Endothelial cell of umbilical vein (primary cell): ENCODE data around the gene PRDM16. TPM values are rescaled to one million over a fixed set of nuclear protein-coding genes. Genes with fewer than 3 reads are reported as not detected.

Experiments
- BruUV-seq: library from RNA; stranded (reverse); fragments of 400-500 nt; replicated peaks from 2 replicates; lab custom pipeline; 2021; lab: Mats Ljungman, UMichigan
- CTCF ChIA-PET: fragments of 300-600, 350-600 bp; sonication (Branson Sonifier 250); formaldehyde crosslinking; loops from one replicate; lab custom pipeline; 2021; ENCODE audit warnings: antibody characterized with exemption, inconsistent platforms; lab: Charles Lee
- POLR2A ChIA-PET: fragments of 300-600, 350-600 bp; sonication (Branson Sonifier 250); formaldehyde crosslinking; loops from one replicate; lab custom pipeline; 2021; ENCODE audit warnings: antibody characterized with exemption, inconsistent platforms; lab: Charles Lee
- DNase-seq: peaks from one replicate; pipeline ENCODE4 v3.0.0-alpha.2; 2011; ENCODE audit warnings: low read depth, low spot score
- FAIRE-seq: peaks from 2 replicates; lab custom pipeline; 2011; peaks lifted over from hg19 to GRCh38; lab: Jason Lieb, UNC
- H2AFZ ChIP-seq: 2 replicates; pipeline ENCODE4 v1.6.0; 2012; ENCODE audit warnings: low read depth, low read length, control low read depth, inconsistent platforms
- H3K27ac ChIP-seq: 2 replicates; pipeline ENCODE4 v1.5.1; 2011; ENCODE audit warnings: low read depth, mild to moderate bottlenecking, control low read depth, low read length, moderate library complexity; ENCODE audit not compliant: insufficient read depth
- H3K27me3 ChIP-seq, 2 experiments: 2 replicates each; pipeline versions ENCODE4 v1.6.0 to v1.6.1; 2011; ENCODE audit warnings: low read length in 2 of 2, mixed read lengths in 1 of 2; ENCODE audit not compliant: control insufficient read depth in 2 of 2, insufficient read depth in 2 of 2
- H3K36me3 ChIP-seq, 2 experiments: 2 replicates in 1 of 2; 3 replicates in 1 of 2; pipeline ENCODE4 v1.5.1; 2011; ENCODE audit warnings: low read length in 2 of 2, mild to moderate bottlenecking in 1 of 2, moderate library complexity in 1 of 2; ENCODE audit not compliant: control insufficient read depth in 2 of 2, insufficient read depth in 2 of 2; ENCODE audit errors: extremely low read depth in 1 of 2
- H3K4me1 ChIP-seq: 3 replicates; pipeline ENCODE4 v1.5.1; 2011; ENCODE audit warnings: mild to moderate bottlenecking, low read length; ENCODE audit not compliant: control insufficient read depth, insufficient read depth; ENCODE audit errors: extremely low read depth
- H3K4me2 ChIP-seq: 2 replicates; pipeline ENCODE4 v1.6.1; 2011; ENCODE audit warnings: low read length, control low read depth, mixed read lengths; ENCODE audit not compliant: insufficient read depth
- H3K4me3 ChIP-seq, 3 experiments: fragments of 200-600 bp in 1 of 3; sonication (generic), shearing (Covaris generic) in 1 of 3; replicated peaks in 1 of 3; 2 replicates each; pipeline ENCODE4 v1.5.1; 2011 to 2016; ENCODE audit warnings: control low read depth in 3 of 3, low read length in 3 of 3, mild to moderate bottlenecking in 2 of 3, inconsistent platforms in 1 of 3, low read depth in 1 of 3, moderate library complexity in 1 of 3; ENCODE audit not compliant: insufficient read depth in 1 of 3
- H3K79me2 ChIP-seq: 2 replicates; pipeline ENCODE4 v1.6.0; 2012; ENCODE audit warnings: low read length, inconsistent platforms; ENCODE audit not compliant: control insufficient read depth, insufficient read depth
- H3K9ac ChIP-seq: replicated peaks from 2 replicates; pipeline ENCODE3; 2011; ENCODE audit warnings: low read length, control low read depth; ENCODE audit not compliant: insufficient read depth; ENCODE audit errors: extremely low read depth
- H3K9me1 ChIP-seq: replicated peaks from 3 replicates; pipeline ENCODE4 v1.6.0; 2011; ENCODE audit warnings: mild to moderate bottlenecking, low read length; ENCODE audit not compliant: control insufficient read depth, insufficient read depth; ENCODE audit errors: extremely low read depth
- H3K9me3 ChIP-seq: replicated peaks from 2 replicates; pipeline ENCODE4 v1.5.1; 2012; ENCODE audit warnings: low read length, inconsistent platforms; ENCODE audit not compliant: control insufficient read depth, insufficient read depth
- H4K20me1 ChIP-seq: replicated peaks from 2 replicates; pipeline ENCODE3; 2011; ENCODE audit warnings: mild to moderate bottlenecking, low read length; ENCODE audit not compliant: control insufficient read depth, insufficient read depth; ENCODE audit errors: extremely low read depth
- EZH2 ChIP-seq: IDR thresholded peaks from 2 replicates; pipeline ENCODE4 v1.6.1; 2012; ENCODE audit warnings: borderline replicate concordance, low read depth, mild to moderate bottlenecking, moderate library complexity, low read length, inconsistent platforms; ENCODE audit not compliant: severe bottlenecking
- FOS ChIP-seq: IDR thresholded peaks from 2 replicates; pipeline ENCODE4 v1.6.1; 2011; ENCODE audit warnings: mild to moderate bottlenecking, low read length, moderate library complexity, borderline replicate concordance; ENCODE audit not compliant: insufficient read depth
- GATA2 ChIP-seq: IDR thresholded peaks from 2 replicates; pipeline ENCODE4 v1.7.0; 2011; ENCODE audit warnings: low read depth, mild to moderate bottlenecking, moderate library complexity, mixed read lengths, low read length; ENCODE audit not compliant: insufficient read length, insufficient read depth
- JUN ChIP-seq: IDR thresholded peaks from 2 replicates; pipeline ENCODE4 v1.6.1; 2011; ENCODE audit warnings: borderline replicate concordance, low read depth; ENCODE audit not compliant: insufficient read length, insufficient read depth
- MYC ChIP-seq: IDR thresholded peaks from one replicate; pipeline ENCODE4 v1.6.1; 2011; ENCODE audit warnings: mild to moderate bottlenecking, low read depth, low read length
- POLR2A ChIP-seq: IDR thresholded peaks from 2 replicates; pipeline ENCODE4 v1.6.1; 2012; ENCODE audit warnings: low read depth, mild to moderate bottlenecking, control low read depth, low read length
- POLR2AphosphoS5 ChIP-seq: IDR thresholded peaks from 2 replicates; pipeline ENCODE4 v1.6.1; 2012; ENCODE audit warnings: low read depth, mild to moderate bottlenecking, control low read depth, low read length, moderate library complexity; ENCODE audit not compliant: insufficient read depth
- dilution Hi-C: fragments of 300-500 bp; cut with MboI; formaldehyde crosslinking; loops from one replicate; pipeline ENCODE4 v1.15.0; 2019; ENCODE audit warnings: low sequenced_read_pairs; ENCODE audit not compliant: extremely low pct_ligation_motif_present
- intact Hi-C: fragments of 100-400 bp; cut with micrococcal nuclease; formaldehyde crosslinking; loops from one replicate; pipeline ENCODE4 v1.10.0; 2022
- polyA plus RNA-seq, 4 experiments: library from polyadenylated mRNA; depleted of rRNA in 3 of 4; stranded (reverse) in 3 of 4; unstranded in 1 of 4; fragments of >200 nt; gene quantifications; 2 replicates each; pipeline versions ENCODE4 v1.2.1 to v1.2.3, GENCODE V29; 2011 to 2012; ENCODE audit warnings: missing spikeins in 1 of 4
- total RNA-seq: library from RNA; stranded (reverse); gene quantifications from 2 replicates; pipeline ENCODE4 v1.2.3, GENCODE V29; 2021
- TF ChIP-seq, protein P1 (sequence below): IDR thresholded peaks from 2 replicates; pipeline ENCODE4 v1.6.1; 2011; ENCODE audit not compliant: insufficient read depth, insufficient read length
- TF ChIP-seq, protein P2 (sequence below), 2 donors: IDR thresholded peaks; 1 replicate in 1 of 2; 2 replicates in 1 of 2; pipeline ENCODE4 v1.5.1; 2011; ENCODE audit warnings: low read length in 2 of 2, mild to moderate bottlenecking in 2 of 2, moderate library complexity in 2 of 2, control low read depth in 1 of 2, inconsistent platforms in 1 of 2, low read depth in 1 of 2; ENCODE audit not compliant: insufficient read depth in 1 of 2; ENCODE audit errors: extremely low read depth in 1 of 2

Gene PRDM16
- total and polyA plus RNA-seq, 2 donors (not counting 3 experiments of a cell fraction or from before 2014, with no cell fraction given): not detected

DNA sequence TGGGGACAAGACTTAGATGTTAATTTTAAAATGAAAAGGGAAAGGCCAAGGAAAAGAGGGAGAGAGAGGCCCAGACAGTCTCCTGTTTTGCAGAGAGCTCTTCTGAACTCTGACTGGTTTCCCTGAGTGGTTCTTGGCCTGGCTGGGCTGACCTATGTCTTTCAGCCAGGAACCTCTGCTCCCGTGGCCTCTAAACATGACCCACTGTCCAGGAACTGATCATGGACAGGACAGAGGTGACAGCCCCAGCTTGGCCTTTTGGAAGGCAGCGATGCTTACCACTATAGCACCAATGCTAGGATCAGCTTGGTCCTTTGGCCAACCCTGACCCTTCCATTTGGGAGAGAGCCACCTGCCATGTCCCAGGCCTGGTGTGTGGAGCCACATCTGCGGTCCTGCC lies 55.2 kb downstream of the PRDM16 start:
- CTCF ChIA-PET: no interaction called here
- DNase-seq (no peak), FAIRE-seq (no peak)
- no peaks in the 10 kb centered on the region for H3K4me1 ChIP-seq
- POLR2A ChIA-PET: no interaction called here
- H3K79me2 ChIP-seq: no peaks in the 10 kb centered on the region
- H4K20me1 ChIP-seq: no peaks in the 10 kb centered on the region
- no TSS peak for BruUV-seq
- intact Hi-C loops (no loop called here), dilution Hi-C loops (no loop called here)
- no peak overlapping the region for H3K27ac ChIP-seq
- H3K36me3 ChIP-seq: no peaks in the 10 kb centered on the region
- H2AFZ ChIP-seq: no peak overlapping the region
- H3K9ac ChIP-seq: no peak overlapping the region
- TF ChIP-seq POLR2AphosphoS5 (no peak), JUN (no peak), GATA2 (no peak), POLR2A (no peak), MYC (no peak), FOS (no peak), EZH2 (no peak)
- TF ChIP-seq, protein P1, sequence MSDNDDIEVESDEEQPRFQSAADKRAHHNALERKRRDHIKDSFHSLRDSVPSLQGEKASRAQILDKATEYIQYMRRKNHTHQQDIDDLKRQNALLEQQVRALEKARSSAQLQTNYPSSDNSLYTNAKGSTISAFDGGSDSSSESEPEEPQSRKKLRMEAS: no peak
- TF ChIP-seq, protein P2, sequence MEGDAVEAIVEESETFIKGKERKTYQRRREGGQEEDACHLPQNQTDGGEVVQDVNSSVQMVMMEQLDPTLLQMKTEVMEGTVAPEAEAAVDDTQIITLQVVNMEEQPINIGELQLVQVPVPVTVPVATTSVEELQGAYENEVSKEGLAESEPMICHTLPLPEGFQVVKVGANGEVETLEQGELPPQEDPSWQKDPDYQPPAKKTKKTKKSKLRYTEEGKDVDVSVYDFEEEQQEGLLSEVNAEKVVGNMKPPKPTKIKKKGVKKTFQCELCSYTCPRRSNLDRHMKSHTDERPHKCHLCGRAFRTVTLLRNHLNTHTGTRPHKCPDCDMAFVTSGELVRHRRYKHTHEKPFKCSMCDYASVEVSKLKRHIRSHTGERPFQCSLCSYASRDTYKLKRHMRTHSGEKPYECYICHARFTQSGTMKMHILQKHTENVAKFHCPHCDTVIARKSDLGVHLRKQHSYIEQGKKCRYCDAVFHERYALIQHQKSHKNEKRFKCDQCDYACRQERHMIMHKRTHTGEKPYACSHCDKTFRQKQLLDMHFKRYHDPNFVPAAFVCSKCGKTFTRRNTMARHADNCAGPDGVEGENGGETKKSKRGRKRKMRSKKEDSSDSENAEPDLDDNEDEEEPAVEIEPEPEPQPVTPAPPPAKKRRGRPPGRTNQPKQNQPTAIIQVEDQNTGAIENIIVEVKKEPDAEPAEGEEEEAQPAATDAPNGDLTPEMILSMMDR (IDR thresholded peaks at IDR 0.05; ENCODE audit: extremely low read depth in 1 of 2, insufficient read depth in 1 of 2, low read depth in 1 of 2, low read length in 2 of 2): no peak
- no peaks in the 10 kb centered on the region for H3K9me1 ChIP-seq
- H3K4me2 ChIP-seq: no peak overlapping the region
- H3K27me3 ChIP-seq: no peaks in the 10 kb centered on the region
- no peak overlapping the region for H3K4me3 ChIP-seq
- H3K9me3 ChIP-seq: no peaks in the 10 kb centered on the region
